GM19395 (cell line): ENCODE measurements around the gene MAPK6.
"Not testable (repeated sequence)": the region's sequence is repeated elsewhere in the genome, so short reads cannot be mapped to it uniquely, and the experiment has no call there.

Experiments used
- ATAC-seq: cut with Tn5 transposase; IDR thresholded peaks from one replicate; pipeline ENCODE4 v1.9.1; 2021; ENCODE audit warnings: mild to moderate bottlenecking, moderate library complexity; ENCODE audit not compliant: unreplicated experiment

Gene MAPK6

GRCh38 chr15:52018693-52019393 lies at the start of gene MAPK6:
Gene MAPK6 (plus strand): TSS chr15:52019219. CDS start chr15:52046461, 27,242 bp downstream.
- ATAC-seq = peak; percentile 71

- ATAC-seq = no peak
Measured at GRCh38 chr15:51969728-51970127, 49.3 kb upstream of the MAPK6 start.

- no peak for ATAC-seq
Measured at GRCh38 chr15:51970132-51970817, 48.7 kb upstream of the MAPK6 start.

- ATAC-seq = peak; percentile 22
Measured at GRCh38 chr15:51971032-51971374, 48.0 kb upstream of the MAPK6 start.

- peak; percentile 89 for ATAC-seq
Measured at GRCh38 chr15:51971375-51972133, 47.5 kb upstream of the MAPK6 start, which contains the start of gene LEO1. Gene LEO1 (minus strand): TSS chr15:51971778. CDS start chr15:51971745, 33 bp downstream.

- no peak for ATAC-seq
Measured at GRCh38 chr15:51973220-51973619, 45.8 kb upstream of the MAPK6 start.

- no peak for ATAC-seq
Measured at GRCh38 chr15:51973775-51974174, 45.2 kb upstream of the MAPK6 start.

GRCh38 chr15:51982013-51982769 lies 36.8 kb upstream of the MAPK6 start:
- ATAC-seq = peak; percentile 96

GRCh38 chr15:51982770-51983103 lies 36.3 kb upstream of the MAPK6 start:
- ATAC-seq = no peak

- ATAC-seq = no peak
Measured at GRCh38 chr15:51991141-51991540, 27.9 kb upstream of the MAPK6 start.

- ATAC-seq = no peak
Measured at GRCh38 chr15:51992953-51993352, 26.1 kb upstream of the MAPK6 start.

DNA sequence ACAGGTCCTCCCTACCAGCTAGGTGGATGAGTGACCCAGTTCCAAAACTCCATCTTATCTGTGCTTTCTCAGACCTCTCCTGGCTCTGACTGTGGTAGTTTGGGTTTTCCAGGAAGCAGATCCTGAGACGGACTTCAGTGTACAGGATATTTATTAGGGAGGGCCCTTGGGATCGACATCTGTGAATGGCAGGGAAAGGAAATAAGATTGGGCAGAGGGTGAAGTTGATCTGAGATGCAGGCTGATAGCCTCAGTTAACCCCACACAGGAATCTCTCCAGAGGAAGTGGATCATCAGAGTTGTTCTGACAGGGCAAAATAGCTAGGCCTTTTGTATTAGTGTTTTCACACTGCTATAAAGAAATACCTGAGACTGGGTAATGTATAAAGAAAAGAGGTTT lies 16.7 kb upstream of the MAPK6 start:
- no peak for ATAC-seq

GRCh38 chr15:52003089-52003488 lies 15.9 kb upstream of the MAPK6 start:
- ATAC-seq = not testable (repeated sequence)

DNA sequence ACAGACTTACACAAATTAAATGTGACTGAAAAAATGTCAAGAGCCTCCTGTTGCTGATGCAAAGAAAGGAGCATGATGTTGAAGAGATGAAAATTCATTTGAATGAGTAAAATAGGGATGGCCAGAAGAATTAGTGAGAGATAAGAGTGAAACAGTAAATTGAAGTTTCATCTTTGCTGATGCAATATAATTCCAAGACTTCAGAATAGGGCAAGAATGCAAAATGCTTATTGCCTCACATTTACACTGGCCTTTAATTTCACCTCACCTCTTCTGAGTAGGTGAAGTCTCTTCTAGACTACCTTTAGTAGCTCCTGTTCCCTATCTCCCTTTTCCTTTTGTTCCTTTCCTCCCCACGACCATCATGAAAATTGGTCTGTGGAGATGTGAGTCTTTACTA lies 15.3 kb upstream of the MAPK6 start:
- ATAC-seq = no peak

DNA sequence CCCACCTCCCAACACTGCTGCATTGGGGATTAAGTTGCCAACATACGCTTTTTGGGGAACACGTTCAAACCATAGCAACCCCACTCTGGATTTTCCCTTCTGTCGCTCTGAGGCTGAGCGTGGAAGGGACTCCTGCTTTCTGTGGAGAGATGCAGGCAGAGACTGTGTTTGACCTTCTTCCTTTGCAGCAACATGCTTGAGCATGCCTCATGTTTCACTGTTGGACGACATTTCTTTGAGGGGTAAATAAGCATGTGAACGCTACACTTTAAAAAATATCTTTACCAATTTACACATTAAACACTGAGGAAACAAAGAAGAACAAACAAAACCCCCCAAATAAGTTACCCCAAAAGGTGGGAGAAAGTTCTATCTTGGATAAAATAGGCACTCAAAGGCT lies 14.2 kb upstream of the MAPK6 start:
- no peak for ATAC-seq

- peak; percentile 76 for ATAC-seq
Measured at GRCh38 chr15:52005748-52006701, 13.0 kb upstream of the MAPK6 start.

DNA sequence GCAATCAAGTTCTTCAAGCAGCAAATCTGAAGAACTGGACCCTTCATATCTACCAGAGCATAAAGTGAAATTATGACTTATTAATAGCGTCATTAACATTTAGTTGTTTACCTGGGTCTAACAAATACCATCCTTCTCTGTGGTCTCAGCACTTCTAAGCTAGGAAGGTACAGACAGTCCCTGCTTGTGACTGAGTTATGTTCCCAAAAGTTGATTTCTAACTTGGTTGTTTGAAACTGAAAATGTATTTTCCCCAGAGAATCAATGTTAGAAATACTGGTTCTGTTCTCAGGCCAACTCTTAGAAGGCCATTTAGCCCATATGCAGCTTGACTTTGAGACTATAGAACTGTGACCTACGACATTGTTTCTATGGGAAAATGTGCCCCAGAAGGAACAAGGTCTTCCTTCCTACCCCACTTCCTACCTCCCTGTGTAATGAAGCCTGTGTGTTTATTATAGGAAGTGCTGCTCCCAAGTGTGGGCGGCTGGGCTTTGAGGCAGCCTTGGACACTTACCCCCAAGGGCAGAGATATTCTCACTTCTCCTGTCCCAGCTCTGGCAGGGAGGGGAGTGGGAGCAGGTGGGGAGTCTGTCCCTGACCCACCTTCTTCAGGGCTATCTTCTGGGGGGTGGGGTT lies 12.2 kb upstream of the MAPK6 start:
- ATAC-seq = peak; percentile 22

- ATAC-seq = no peak
Measured at GRCh38 chr15:52008359-52008697, 10.7 kb upstream of the MAPK6 start.

GRCh38 chr15:52008698-52009434 lies 10.2 kb upstream of the MAPK6 start:
- ATAC-seq = peak; percentile 32
